Adrenal gland (tissue), 5 donors: ENCODE measurements around the gene STARD8.

Source experiments
- POLR2A ChIP-seq, 2 donors: fragments of 450-650 bp; IDR thresholded peaks; one replicate each; pipeline ENCODE4 v1.6.1; 2017; ENCODE audit warnings: antibody characterized with exemption in 2 of 2, mild to moderate bottlenecking in 2 of 2, moderate library complexity in 1 of 2
- TF ChIP-seq, protein P1 (sequence below), 6 experiments: fragments of 450-650 bp in 4 of 6; fragments of 200-600 bp in 2 of 6; sonication (generic) in 1 of 6; IDR thresholded peaks; 1 replicate in 5 of 6; 2 replicates in 1 of 6; pipeline versions ENCODE4 v1.5.1 to v1.8.0; 2016 to 2021; ENCODE audit warnings: antibody characterized with exemption in 6 of 6, mild to moderate bottlenecking in 2 of 6, moderate library complexity in 1 of 6
- donor health status: DM: no; HTN: no; CAD: no.

GRCh38 chrX:68720851-68721250 is 73.4 kb downstream of the STARD8 start:
- TF ChIP-seq, protein P1, sequence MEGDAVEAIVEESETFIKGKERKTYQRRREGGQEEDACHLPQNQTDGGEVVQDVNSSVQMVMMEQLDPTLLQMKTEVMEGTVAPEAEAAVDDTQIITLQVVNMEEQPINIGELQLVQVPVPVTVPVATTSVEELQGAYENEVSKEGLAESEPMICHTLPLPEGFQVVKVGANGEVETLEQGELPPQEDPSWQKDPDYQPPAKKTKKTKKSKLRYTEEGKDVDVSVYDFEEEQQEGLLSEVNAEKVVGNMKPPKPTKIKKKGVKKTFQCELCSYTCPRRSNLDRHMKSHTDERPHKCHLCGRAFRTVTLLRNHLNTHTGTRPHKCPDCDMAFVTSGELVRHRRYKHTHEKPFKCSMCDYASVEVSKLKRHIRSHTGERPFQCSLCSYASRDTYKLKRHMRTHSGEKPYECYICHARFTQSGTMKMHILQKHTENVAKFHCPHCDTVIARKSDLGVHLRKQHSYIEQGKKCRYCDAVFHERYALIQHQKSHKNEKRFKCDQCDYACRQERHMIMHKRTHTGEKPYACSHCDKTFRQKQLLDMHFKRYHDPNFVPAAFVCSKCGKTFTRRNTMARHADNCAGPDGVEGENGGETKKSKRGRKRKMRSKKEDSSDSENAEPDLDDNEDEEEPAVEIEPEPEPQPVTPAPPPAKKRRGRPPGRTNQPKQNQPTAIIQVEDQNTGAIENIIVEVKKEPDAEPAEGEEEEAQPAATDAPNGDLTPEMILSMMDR (IDR thresholded peaks at IDR 0.05) = no peak
- no peak for TF ChIP-seq POLR2A (IDR thresholded peaks at IDR 0.05)
